DOHH2 (cell line): ENCODE data around the gene CPM.

Source experiments
- H3F3A ChIP-seq: fragments of 200-600 bp; sonication (generic), shearing (Covaris generic); 2 replicates; pipeline ENCODE4 v1.6.0; 2016; ENCODE audit warnings: antibody characterized with exemption, mild to moderate bottlenecking; ENCODE audit not compliant: control insufficient read depth, insufficient read depth
- H3K27ac ChIP-seq: fragments of 200-600 bp; sonication (generic); 2 replicates; pipeline ENCODE4 v1.5.1; 2014; ENCODE audit warnings: low read depth, mild to moderate bottlenecking, low read length, moderate library complexity
- H3K27me3 ChIP-seq: fragments of 200-600 bp; sonication (generic); 2 replicates; pipeline ENCODE4 v1.6.1; 2014; ENCODE audit warnings: mild to moderate bottlenecking, low read length, mixed read lengths; ENCODE audit not compliant: control insufficient read depth
- H3K36me3 ChIP-seq: fragments of 200-600 bp; sonication (generic); 2 replicates; pipeline ENCODE4 v1.6.1; 2014; ENCODE audit warnings: mild to moderate bottlenecking, low read length, moderate library complexity, mixed read lengths; ENCODE audit not compliant: control insufficient read depth
- H3K4me1 ChIP-seq: fragments of 200-600 bp; sonication (generic); 2 replicates; pipeline ENCODE4 v1.6.1; 2014; ENCODE audit warnings: mild to moderate bottlenecking, low read length, mixed read lengths; ENCODE audit not compliant: control insufficient read depth
- H3K4me2 ChIP-seq: fragments of 200-600 bp; sonication (generic); 2 replicates; pipeline ENCODE4 v1.6.0; 2014; ENCODE audit warnings: mild to moderate bottlenecking, low read length, moderate library complexity
- H3K4me3 ChIP-seq: fragments of 200-600 bp; sonication (generic); 2 replicates; pipeline ENCODE4 v1.5.1; 2014; ENCODE audit warnings: mild to moderate bottlenecking, low read length, mixed read lengths
- H3K79me2 ChIP-seq: fragments of 200-600 bp; sonication (generic); 2 replicates; pipeline ENCODE4 v1.6.1; 2014; ENCODE audit warnings: mild to moderate bottlenecking, low read length, mixed read lengths; ENCODE audit not compliant: control insufficient read depth
- H3K9me2 ChIP-seq: fragments of 200-600 bp; sonication (generic); replicated peaks from 2 replicates; pipeline ENCODE4 v1.6.1; 2014; ENCODE audit warnings: mild to moderate bottlenecking, low read length, mixed read lengths; ENCODE audit not compliant: control insufficient read depth
- H3K9me3 ChIP-seq: fragments of 200-600 bp; sonication (generic); 2 replicates; pipeline ENCODE4 v1.6.1; 2014; ENCODE audit warnings: antibody characterized with exemption, low read length, mixed read lengths; ENCODE audit not compliant: control insufficient read depth, insufficient read depth
- H4K20me1 ChIP-seq: fragments of 200-600 bp; sonication (generic); 2 replicates; pipeline ENCODE4 v1.6.0; 2014; ENCODE audit warnings: low read depth, mild to moderate bottlenecking, antibody characterized with exemption, low read length, moderate library complexity; ENCODE audit not compliant: control insufficient read depth, insufficient read depth
- CTCF ChIP-seq: fragments of 200-600 bp; sonication (generic); IDR thresholded peaks from one replicate; pipeline ENCODE4 v1.5.1; 2014; ENCODE audit warnings: antibody characterized with exemption, mild to moderate bottlenecking, low read depth, low read length; ENCODE audit not compliant: poor library complexity, severe bottlenecking
- EZH2phosphoT487 ChIP-seq: fragments of 200-600 bp; sonication (generic); IDR thresholded peaks from 2 replicates; pipeline ENCODE4 v1.6.1; 2017; ENCODE audit warnings: borderline replicate concordance, mild to moderate bottlenecking, antibody characterized with exemption, low read length, moderate library complexity, mixed read lengths

CPM gene

DNA sequence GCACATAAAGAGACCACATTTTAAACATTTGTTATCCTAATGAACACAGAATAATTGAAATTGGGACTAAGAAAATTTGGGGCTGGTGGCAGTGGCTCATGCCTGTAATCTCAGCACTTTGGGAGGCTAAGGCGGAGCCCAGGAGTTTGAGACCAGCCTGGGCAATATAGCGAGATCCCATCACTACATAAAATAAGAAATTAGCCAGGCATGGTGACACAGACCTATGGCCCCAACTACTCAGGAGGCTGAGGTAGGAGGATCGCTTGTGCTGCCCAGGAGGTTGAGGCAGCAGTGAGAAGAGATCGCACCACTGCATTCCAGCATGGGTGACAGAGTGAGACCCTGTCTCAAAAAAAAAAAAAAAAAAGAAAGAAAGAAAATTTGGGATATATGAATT lies 59.7 kb downstream of the CPM start:
- no peaks in the 10 kb centered on the region for H3K27me3 ChIP-seq

GRCh38 chr12:68871921-68872320 lies 61.0 kb downstream of the CPM start:
- peaks cover 82% of the 10 kb centered on the region for H3K4me1 ChIP-seq
- no peaks in the 10 kb centered on the region for H4K20me1 ChIP-seq
- no peaks in the 10 kb centered on the region for H3K9me3 ChIP-seq
- H3K9me2 ChIP-seq = no peaks in the 10 kb centered on the region
- TF ChIP-seq EZH2phosphoT487 (no peak), CTCF (peak; percentile 79)
- peaks cover 5% of the 10 kb centered on the region for H3F3A ChIP-seq
- H3K27ac ChIP-seq = no peak overlapping the region
- H3K4me3 ChIP-seq = no peak overlapping the region
- no peaks in the 10 kb centered on the region for H3K27me3 ChIP-seq
- H3K79me2 ChIP-seq = no peaks in the 10 kb centered on the region
- H3K4me2 ChIP-seq = peak overlapping the region; percentile 14
- H3K36me3 ChIP-seq = peaks cover 57% of the 10 kb centered on the region

More for the DNA sequence above, 59.7 kb downstream of the CPM start:
- H3F3A ChIP-seq = peaks cover 15% of the 10 kb centered on the region
- H3K4me2 ChIP-seq = no peak overlapping the region
- no peaks in the 10 kb centered on the region for H3K79me2 ChIP-seq
- H3K4me3 ChIP-seq = no peak overlapping the region
- TF ChIP-seq EZH2phosphoT487 (no peak), CTCF (no peak)
- H3K9me3 ChIP-seq = no peaks in the 10 kb centered on the region
- H3K4me1 ChIP-seq = peaks cover 94% of the 10 kb centered on the region
- H3K9me2 ChIP-seq = no peaks in the 10 kb centered on the region
- H3K36me3 ChIP-seq = peaks cover 50% of the 10 kb centered on the region
- H4K20me1 ChIP-seq = no peaks in the 10 kb centered on the region
- no peak overlapping the region for H3K27ac ChIP-seq

- no peaks in the 10 kb centered on the region for H3K79me2 ChIP-seq
- peaks cover 2% of the 10 kb centered on the region for H3F3A ChIP-seq
- H3K4me2 ChIP-seq = peak overlapping the region; percentile 14
- no peak overlapping the region for H3K4me3 ChIP-seq
- no peaks in the 10 kb centered on the region for H3K9me3 ChIP-seq
- H3K36me3 ChIP-seq = peaks cover 62% of the 10 kb centered on the region
- H3K27ac ChIP-seq = no peak overlapping the region
- no peaks in the 10 kb centered on the region for H3K27me3 ChIP-seq
- no peak for TF ChIP-seq EZH2phosphoT487
- TF ChIP-seq CTCF = no peak
- no peaks in the 10 kb centered on the region for H3K9me2 ChIP-seq
- peaks cover 81% of the 10 kb centered on the region for H3K4me1 ChIP-seq
- H4K20me1 ChIP-seq = no peaks in the 10 kb centered on the region
These were observed 61.6 kb downstream of the CPM start for GRCh38 chr12:68871396-68871795.

DNA sequence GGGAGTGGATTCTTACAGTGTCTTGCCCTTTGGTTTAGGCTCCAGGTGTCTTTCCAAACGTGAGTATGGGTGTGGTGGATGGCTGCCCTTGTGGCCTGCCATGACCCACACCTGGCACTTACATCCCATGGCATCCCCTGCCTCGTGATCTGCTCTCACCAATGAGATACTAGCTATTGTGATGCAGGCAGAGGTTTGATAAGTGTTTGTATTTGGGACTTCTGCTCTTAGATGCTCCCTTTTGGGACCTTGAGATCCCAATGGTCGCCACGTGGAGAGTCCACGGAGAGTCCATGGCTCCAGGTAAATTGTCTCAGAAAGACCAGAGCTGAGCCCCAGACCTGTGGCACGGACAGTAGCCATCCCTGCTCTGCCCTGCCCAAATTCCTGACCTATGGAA lies 62.5 kb downstream of the CPM start:
- Histone ChIP-seq H4K20me1 (no peaks in the 10 kb centered on the region), H3K36me3 (peaks cover 69% of the 10 kb centered on the region), H3K4me2 (no peak overlapping the region), H3K9me2 (no peaks in the 10 kb centered on the region), H3F3A (no peaks in the 10 kb centered on the region), H3K27ac (no peak overlapping the region), H3K4me1 (peaks cover 72% of the 10 kb centered on the region), H3K27me3 (no peaks in the 10 kb centered on the region), H3K9me3 (no peaks in the 10 kb centered on the region), H3K79me2 (no peaks in the 10 kb centered on the region), H3K4me3 (no peak overlapping the region)
- TF ChIP-seq EZH2phosphoT487 = no peak
